Stimulated activated CD8-positive, alpha-beta memory T cell treated with anti-CD3 and anti-CD28 coated beads, Interleukin-7, amount 100 ng/mL, for 1 hour (primary cell): ENCODE data around the gene ZNF558.
"Not testable (repeated sequence)": the region's sequence is repeated elsewhere in the genome, so short reads cannot be mapped to it uniquely, and the experiment has no call there.

Experiments
- DNase-seq, 2 donors: peaks; one replicate each; pipeline ENCODE4 v3.0.0-alpha.2; 2020; ENCODE audit warnings: low read depth in 2 of 2

Gene ZNF558

DNA sequence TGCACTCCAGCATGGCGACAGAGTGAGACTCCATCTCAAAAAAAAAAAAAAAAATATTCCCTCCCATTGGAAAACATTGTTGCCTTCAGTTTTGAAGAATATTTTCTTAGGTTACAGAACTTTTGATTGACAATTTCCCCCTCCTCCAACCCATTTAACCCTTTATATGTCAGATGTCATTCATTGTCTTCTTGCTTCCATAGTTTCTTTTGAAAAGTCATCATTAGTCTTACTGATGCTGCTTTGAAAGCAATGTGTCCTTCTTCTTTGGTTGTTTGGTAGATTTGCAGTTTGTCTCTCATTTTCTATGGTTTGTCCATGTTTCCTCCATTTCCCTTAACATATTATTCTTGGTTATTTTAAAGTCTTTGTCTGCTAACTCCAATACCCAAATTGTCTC, 25.4 kb downstream of the ZNF558 start:
- DNase-seq = no peak

- DNase-seq = no peak
Measured at GRCh38 chr19:8794823-8795222, 37.3 kb downstream of the ZNF558 start.

- not testable (repeated sequence) for DNase-seq
Measured at GRCh38 chr19:8773587-8773986, 58.5 kb downstream of the ZNF558 start.

DNA sequence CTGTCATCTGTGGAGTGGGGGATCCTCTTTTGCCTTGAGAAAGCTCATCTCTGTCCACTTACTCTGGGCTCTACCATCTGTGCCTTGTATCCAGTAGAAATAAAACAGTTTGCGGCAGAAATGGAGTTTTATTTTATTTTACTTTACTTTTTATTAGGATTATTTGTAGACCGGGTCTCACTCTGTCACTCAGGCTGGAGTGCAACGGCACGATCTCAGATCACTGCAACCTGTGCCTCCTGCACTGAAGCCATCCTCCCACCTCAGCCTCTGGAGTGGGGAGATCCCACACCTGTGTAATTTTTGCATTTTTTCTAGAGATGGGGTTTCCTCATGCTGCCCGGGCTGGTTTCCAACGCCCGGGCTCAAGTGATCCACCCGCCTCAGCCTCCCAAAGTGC, 62.8 kb downstream of the ZNF558 start:
- DNase-seq = not testable (repeated sequence)

GRCh38 chr19:8767257-8767656, 64.8 kb downstream of the ZNF558 start:
- not testable (repeated sequence) for DNase-seq
